Immature natural killer cell (primary cell): ENCODE data around the gene PINLYP. TPM values are rescaled to one million over a fixed set of nuclear protein-coding genes. Genes with fewer than 3 reads are reported as not detected.
A peak's percentile ranks its signal among the peaks of the same experiment; 100 is the strongest.
"Not testable (repeated sequence)": the region's sequence is repeated elsewhere in the genome, so short reads cannot be mapped to it uniquely, and the experiment has no call there.

Experiments
- DNase-seq, 3 donors: peaks; one replicate each; pipeline ENCODE4 v3.0.0; 2022; ENCODE audit warnings: mixed read lengths in 1 of 3
- H3K27ac Mint-ChIP-seq, 6 donors: one replicate each; pipeline ENCODE4 v1.8.0; 2020; ENCODE audit warnings: mixed read lengths in 6 of 6, mild to moderate bottlenecking in 5 of 6, inconsistent platforms in 4 of 6, moderate library complexity in 3 of 6
- H3K27me3 Mint-ChIP-seq, 3 donors: one replicate each; pipeline ENCODE4 v1.8.0; 2020 to 2021; ENCODE audit warnings: low read depth in 3 of 3, mild to moderate bottlenecking in 3 of 3, mixed read lengths in 3 of 3, moderate library complexity in 3 of 3, inconsistent platforms in 1 of 3
- H3K36me3 Mint-ChIP-seq, 3 donors: one replicate each; pipeline ENCODE4 v1.8.0; 2020; ENCODE audit warnings: mixed read lengths in 3 of 3, inconsistent platforms in 2 of 3, mild to moderate bottlenecking in 2 of 3
- H3K4me1 Mint-ChIP-seq, 2 donors: one replicate each; pipeline ENCODE4 v1.8.0; 2020; ENCODE audit warnings: inconsistent platforms in 2 of 2, mild to moderate bottlenecking in 2 of 2, mixed read lengths in 2 of 2, moderate library complexity in 1 of 2
- H3K4me3 Mint-ChIP-seq, 5 donors: one replicate each; pipeline ENCODE4 v1.8.0; 2020; ENCODE audit warnings: mild to moderate bottlenecking in 5 of 5, mixed read lengths in 5 of 5, inconsistent platforms in 3 of 5, moderate library complexity in 3 of 5
- H3K9me3 Mint-ChIP-seq, 6 donors: one replicate each; pipeline ENCODE4 v1.8.0; 2020; ENCODE audit warnings: mild to moderate bottlenecking in 6 of 6, mixed read lengths in 6 of 6, inconsistent platforms in 4 of 6, moderate library complexity in 3 of 6
- polyA plus RNA-seq, 3 donors: library from polyadenylated mRNA; unstranded; fragments of 300-500 nt; fragmentation: Illumina TruSeq; gene quantifications; one replicate each; pipeline ENCODE4 v1.2.3, GENCODE V29; 2021

The PINLYP gene
- polyA plus RNA-seq, 3 donors from 2014 or later = 0.61 to 3.9 TPM; not detected in 1

DNA sequence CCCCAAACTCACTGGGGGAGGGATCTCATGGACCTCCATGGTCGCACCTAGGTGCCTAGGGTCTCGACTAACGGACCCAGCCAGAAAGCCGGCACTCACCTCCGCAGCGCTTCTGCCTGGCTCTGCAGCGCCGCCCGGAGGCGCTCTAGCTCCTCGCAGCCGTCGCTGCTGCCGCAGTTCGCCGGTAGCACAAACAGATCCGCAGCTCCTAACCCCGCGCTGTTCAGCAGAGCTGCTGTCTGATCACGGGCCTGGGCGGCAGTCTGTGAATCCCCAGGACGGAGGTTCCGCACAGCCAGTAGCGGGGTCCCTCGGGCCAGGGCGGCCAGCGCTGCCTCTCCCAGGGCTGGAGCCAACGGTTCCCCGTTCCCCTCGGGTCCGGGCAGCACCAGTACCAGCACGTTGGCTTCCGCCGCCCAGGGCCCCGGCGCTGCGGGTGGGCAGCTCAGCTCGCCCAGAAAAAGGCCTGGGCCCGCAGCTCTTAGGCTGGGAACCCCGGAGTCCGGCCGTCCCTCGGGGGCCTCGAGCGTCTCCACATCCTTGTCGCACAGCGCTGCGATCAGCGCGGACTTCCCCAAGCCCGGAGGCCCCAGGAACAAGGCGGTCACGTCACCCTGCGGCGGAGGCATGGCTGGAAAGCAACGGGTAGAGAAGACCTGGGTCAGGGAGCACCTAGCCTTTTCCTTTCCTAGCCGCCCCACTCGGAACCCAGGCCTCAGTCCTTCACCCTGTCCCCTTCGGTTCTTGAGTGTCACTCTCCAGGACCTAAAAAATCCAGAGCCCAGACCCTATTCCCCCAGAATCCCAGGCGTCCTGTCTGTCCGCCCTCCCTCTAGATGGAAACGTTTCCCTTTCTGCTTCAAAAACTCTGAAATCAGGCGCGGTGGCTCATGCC, 19.4 kb downstream of the PINLYP start:
- Mint-ChIP-seq H3K4me1 (peaks cover 41 to 53% of the 10 kb centered on the region in 2 donors), H3K9me3 (no peaks in the 10 kb centered on the region), H3K36me3 (peaks cover 0 to 13% (median 0%) of the 10 kb centered on the region in 3 donors), H3K4me3 (peak overlapping the region; percentile 91 to 98 (median 97)), H3K27me3 (peaks cover 9 to 16% (median 13%) of the 10 kb centered on the region in 3 donors), H3K27ac (peak overlapping the region; percentile 99 to 100 (median 100))
- DNase-seq = peak; percentile 64 to 72 (median 72)

DNA sequence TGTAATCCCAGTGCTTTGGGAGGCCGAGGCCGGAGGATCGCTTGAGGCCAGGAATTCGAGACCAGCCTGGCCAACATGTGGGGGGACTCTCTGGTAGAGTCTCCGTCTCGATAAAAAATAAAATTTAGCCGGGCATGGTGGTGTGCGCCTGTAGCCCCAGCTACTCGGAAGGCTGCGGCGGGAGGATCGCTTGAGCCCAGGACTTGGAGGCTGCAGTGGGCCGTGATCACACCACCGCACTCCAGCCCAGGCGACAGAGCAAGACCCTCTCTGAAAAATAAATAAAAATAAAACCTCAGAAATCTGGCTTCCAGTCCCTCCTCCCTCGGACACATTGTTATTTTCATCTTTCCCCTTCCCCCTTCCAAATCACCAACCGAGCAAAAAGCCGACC, 20.0 kb downstream of the PINLYP start:
- Mint-ChIP-seq H3K27ac (peak overlapping the region; percentile 99 to 100 (median 100)), H3K36me3 (peaks cover 0 to 11% (median 0%) of the 10 kb centered on the region in 3 donors), H3K4me3 (peak overlapping the region; percentile 91 to 98 (median 97)), H3K4me1 (peaks cover 41 to 50% of the 10 kb centered on the region in 2 donors), H3K27me3 (peaks cover 9 to 16% (median 13%) of the 10 kb centered on the region in 3 donors), H3K9me3 (no peaks in the 10 kb centered on the region)
- no peak for DNase-seq

DNA sequence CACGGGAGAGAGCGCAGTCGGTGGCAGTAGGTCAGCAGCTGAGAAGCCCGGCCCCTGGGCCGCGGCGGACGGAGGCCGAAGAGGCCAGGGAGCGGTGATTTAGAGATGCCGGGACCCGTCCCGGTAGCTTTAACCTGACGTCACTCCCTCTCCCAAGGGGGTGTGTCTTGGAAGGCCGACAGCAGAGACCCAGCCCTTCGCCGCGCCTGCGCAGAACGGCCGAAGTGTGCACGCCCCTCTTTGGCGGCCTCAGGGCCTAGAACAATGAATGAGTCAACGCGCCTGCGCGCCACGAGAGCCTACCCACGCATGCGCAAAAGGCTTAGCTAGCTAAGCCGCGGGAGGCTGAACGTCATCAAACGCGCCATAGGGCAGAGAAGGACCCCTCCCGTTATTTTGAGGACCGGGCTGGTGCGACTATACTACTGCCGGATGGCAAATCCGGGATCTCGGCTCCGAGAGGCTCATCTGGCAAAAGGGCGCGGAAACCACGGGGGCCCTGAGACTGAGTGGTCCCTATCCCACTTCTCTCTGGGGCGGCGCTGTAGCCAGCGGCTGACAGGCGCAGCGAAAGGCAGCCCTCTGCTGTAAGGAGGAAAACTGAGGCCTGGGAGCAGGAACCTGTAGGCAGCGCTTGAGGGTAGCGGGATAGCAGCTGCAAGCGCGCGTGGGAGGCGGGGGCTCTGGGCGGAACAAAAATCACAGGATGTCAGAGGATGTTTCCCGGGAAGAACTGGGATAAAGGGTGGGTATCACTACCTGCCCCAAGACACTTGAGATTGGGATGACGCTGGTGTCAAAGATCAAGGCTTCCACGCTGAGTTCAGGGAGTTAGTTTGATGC, 20.6 kb downstream of the PINLYP start, which contains the start of the genes IRGQ and ZNF576:
IRGQ (minus strand) TSS at position 136 of the 843 bp plus-strand sequence. CDS start 796 bp downstream, outside the sequence.
ZNF576 (plus strand) TSS at position 597 of the 843 bp plus-strand sequence. CDS start 514 bp downstream, outside the sequence.
- Mint-ChIP-seq H3K9me3 (no peaks in the 10 kb centered on the region), H3K36me3 (peaks cover 0 to 8% (median 0%) of the 10 kb centered on the region in 3 donors), H3K4me1 (peaks cover 41 to 44% of the 10 kb centered on the region in 2 donors), H3K4me3 (peak within 1 kb of the TSS; percentile 91 to 98 (median 97)), H3K27ac (peak within 1 kb of the TSS; percentile 99 to 100 (median 100)), H3K27me3 (peaks cover 9 to 16% (median 13%) of the 10 kb centered on the region in 3 donors)
- peak; percentile 99 for DNase-seq

DNA sequence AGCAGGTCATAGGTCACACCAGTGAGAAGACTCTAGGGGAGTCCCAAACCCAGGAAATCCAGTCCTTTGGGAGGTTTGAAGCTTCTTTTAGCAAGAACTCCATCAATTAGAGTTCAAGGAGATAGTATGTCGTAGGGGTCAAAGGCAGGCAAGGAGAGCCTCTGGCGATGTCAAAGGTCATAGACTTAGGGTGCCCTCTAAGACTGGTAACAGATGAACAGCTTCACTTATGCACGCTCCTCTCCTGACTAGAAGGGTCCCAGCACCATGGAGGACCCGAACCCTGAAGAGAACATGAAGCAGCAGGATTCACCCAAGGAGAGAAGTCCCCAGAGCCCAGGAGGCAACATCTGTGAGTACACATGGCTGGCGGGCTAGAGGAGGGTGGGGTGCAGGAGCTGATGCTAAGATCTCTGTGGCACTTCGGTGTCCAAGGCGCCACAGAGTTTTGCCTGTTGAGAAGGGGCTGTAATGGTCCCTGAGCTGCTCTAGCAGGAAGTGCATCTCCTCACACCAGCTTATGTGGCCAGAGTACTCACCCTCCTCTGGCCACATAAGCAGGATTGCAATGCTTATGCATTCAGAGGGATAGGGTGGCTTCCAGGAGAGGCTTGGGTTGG, 21.4 kb downstream of the PINLYP start:
- DNase-seq = no peak
- H3K27me3 Mint-ChIP-seq = peaks cover 9 to 16% (median 13%) of the 10 kb centered on the region in 3 donors
- peak overlapping the region; percentile 99 to 100 (median 100) for H3K27ac Mint-ChIP-seq
- peaks cover 0 to 13% (median 3%) of the 10 kb centered on the region in 3 donors for H3K36me3 Mint-ChIP-seq
- peak overlapping the region; percentile 91 to 98 (median 97) for H3K4me3 Mint-ChIP-seq
- peaks cover 41 to 44% of the 10 kb centered on the region in 2 donors for H3K4me1 Mint-ChIP-seq
- H3K9me3 Mint-ChIP-seq = no peaks in the 10 kb centered on the region

DNA sequence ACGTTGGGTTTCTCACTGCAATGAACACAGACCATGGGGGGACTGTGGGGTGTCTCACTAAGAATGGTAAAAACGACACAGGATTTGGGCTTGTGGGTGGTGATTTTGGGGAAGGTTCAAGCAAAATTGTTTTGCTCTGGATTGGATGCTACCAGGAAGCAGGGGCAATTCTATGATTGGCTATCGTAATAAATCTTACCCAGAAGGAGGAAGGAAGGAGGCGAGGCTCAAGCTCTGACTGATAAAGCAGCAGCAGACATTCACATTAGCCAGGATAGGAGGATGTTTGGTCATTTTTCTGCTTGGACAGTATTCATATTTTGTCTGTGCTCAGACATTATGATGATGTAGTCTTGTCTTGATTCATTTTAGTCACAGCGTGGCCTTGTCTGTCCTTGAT, 22.3 kb downstream of the PINLYP start:
- peaks cover 0 to 13% (median 3%) of the 10 kb centered on the region in 3 donors for H3K36me3 Mint-ChIP-seq
- peaks cover 41 to 44% of the 10 kb centered on the region in 2 donors for H3K4me1 Mint-ChIP-seq
- peak overlapping the region; percentile 48 to 98 (median 93) for H3K4me3 Mint-ChIP-seq
- H3K9me3 Mint-ChIP-seq = no peaks in the 10 kb centered on the region
- DNase-seq = no peak
- peak overlapping the region; percentile 99 to 100 (median 100) for H3K27ac Mint-ChIP-seq
- peaks cover 9 to 16% (median 13%) of the 10 kb centered on the region in 3 donors for H3K27me3 Mint-ChIP-seq

DNA sequence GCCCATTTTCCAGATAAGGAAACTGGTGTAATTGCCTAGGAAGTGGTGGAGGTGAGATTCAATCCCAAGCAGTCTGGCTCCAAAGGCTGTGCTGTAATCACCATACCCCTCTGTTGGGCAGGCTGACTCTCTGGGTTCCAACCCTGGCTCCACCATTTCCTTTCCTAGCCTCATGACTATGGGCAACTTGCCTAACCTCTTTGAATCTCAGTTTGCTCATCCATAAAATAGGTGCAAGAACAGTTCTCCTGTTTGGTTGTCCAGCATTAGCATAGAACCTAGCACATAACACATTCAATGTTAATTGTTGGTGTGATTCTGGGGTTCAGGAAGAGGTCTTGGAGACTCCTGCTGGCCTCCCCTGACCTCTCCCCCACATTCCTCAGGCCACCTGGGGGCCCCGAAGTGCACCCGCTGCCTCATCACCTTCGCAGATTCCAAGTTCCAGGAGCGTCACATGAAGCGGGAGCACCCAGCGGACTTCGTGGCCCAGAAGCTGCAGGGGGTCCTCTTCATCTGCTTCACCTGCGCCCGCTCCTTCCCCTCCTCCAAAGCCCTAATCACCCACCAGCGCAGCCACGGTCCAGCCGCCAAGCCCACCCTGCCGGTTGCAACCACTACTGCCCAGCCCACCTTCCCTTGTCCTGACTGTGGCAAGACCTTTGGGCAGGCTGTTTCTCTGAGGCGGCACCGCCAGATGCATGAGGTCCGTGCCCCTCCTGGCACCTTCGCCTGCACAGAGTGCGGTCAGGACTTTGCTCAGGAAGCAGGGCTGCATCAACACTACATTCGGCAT, 23.0 kb downstream of the PINLYP start:
- peak overlapping the region in 3 of 6 donors; percentile 67 to 100 (median 99) for H3K27ac Mint-ChIP-seq
- peaks cover 39 to 40% of the 10 kb centered on the region in 2 donors for H3K4me1 Mint-ChIP-seq
- peaks cover 0 to 8% (median 3%) of the 10 kb centered on the region in 3 donors for H3K36me3 Mint-ChIP-seq
- no peak for DNase-seq
- peaks cover 9 to 16% (median 13%) of the 10 kb centered on the region in 3 donors for H3K27me3 Mint-ChIP-seq
- H3K9me3 Mint-ChIP-seq = no peaks in the 10 kb centered on the region
- no peak overlapping the region for H3K4me3 Mint-ChIP-seq

DNA sequence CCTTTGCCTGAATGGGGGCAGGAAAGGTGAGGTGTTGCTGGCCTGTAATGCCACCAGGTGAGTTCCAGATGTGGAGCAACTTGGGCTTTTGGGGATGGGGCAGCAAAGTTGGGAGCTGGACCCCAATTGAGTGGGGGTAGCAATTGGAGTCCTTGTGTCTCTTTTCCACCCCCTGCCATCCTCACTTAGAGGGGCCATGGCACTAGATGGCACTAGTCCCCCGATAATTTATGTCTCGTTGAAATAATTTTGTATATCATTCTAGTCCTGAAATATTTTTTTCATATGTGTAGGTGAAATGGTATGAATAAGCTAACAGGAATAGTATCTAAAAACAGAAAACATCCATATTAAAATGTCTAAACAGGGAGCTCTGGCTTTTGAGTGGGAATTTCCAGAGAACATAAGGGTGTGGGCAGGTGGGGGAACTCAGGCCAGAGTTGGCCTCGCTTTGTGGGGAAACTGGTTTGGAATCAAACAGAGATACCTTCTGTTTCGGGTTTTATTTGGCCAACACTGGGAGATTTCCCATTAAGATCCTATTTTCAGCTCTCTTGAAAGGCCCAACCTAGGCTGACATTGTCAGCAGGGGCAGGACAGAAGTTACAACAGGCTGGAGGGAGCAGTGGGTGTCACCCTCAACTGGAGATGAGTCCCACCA, 24.2 kb downstream of the PINLYP start:
- peak overlapping the region in 2 of 6 donors; percentile 3 to 40 for H3K27ac Mint-ChIP-seq
- H3K27me3 Mint-ChIP-seq = peaks cover 9 to 13% (median 11%) of the 10 kb centered on the region in 3 donors
- peaks cover 33 to 35% of the 10 kb centered on the region in 2 donors for H3K4me1 Mint-ChIP-seq
- no peak overlapping the region for H3K4me3 Mint-ChIP-seq
- H3K9me3 Mint-ChIP-seq = no peaks in the 10 kb centered on the region
- DNase-seq = no peak
- H3K36me3 Mint-ChIP-seq = peaks cover 0 to 6% (median 3%) of the 10 kb centered on the region in 3 donors

DNA sequence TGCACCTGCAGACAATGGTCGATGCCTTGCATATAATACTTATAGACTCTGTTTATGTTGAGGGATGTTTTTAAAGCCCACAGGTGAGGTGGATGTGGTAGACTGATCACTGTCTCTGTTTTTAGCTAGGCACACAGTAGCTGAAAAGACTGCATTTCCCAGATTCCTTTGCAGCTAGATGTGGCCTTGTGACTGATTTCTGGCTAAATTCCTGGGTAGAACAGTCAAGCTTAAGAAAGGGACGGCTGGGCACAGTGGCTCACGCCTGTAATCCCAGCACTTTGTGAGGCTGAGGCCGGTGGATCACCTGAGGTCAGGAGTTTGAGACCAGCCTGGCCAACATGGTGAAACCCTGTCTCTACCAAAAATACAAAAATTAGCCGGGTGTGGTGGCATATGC, 24.7 kb downstream of the PINLYP start:
- peaks cover 9 to 11% (median 9%) of the 10 kb centered on the region in 3 donors for H3K27me3 Mint-ChIP-seq
- H3K9me3 Mint-ChIP-seq, H3K36me3 Mint-ChIP-seq, DNase-seq, H3K4me3 Mint-ChIP-seq: not testable (repeated sequence)
- peaks cover 30 to 32% of the 10 kb centered on the region in 2 donors for H3K4me1 Mint-ChIP-seq
- peak overlapping the region in 1 of 6 donors; percentile 40 for H3K27ac Mint-ChIP-seq

DNA sequence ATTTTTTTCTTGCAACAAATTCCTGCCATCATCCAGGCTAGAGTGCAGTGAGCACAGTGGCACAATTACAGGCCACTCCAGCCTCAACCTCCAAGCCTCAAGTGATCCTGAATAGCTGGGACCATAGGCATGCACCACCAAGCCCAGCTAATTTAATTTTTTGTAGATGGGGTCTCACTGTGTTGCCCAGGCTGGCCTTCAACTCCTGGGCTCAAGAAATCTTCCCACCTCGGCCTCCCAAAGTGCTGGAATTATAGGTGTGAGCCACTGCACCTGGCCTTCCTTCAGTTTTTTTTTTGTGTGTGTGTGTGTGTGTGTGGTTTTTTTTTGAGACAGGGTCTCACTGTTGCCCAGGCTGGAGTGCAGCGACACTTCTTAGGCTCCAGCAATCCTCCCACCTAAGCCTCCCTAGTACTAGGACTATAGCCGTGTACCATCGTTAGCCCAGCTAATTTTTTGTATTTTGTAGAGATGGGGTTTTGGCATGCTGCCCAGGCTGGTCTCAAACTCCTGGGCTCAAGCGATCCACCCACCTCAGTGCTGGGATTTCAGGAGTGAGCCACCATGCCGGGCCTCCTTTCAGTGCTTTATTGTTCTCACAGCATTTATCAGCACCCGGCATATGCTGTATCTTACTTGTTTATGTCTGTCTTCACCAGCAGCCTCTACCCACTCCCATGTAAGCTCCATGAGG, 30.4 kb downstream of the PINLYP start:
- peaks cover 6% of the 10 kb centered on the region in 2 donors for H3K4me1 Mint-ChIP-seq
- H3K4me3 Mint-ChIP-seq = no peak overlapping the region
- H3K27me3 Mint-ChIP-seq = peaks cover 0 to 2% (median 1%) of the 10 kb centered on the region in 3 donors
- peaks cover 0 to 23% (median 7%) of the 10 kb centered on the region in 3 donors for H3K36me3 Mint-ChIP-seq
- H3K27ac Mint-ChIP-seq = peak overlapping the region in 2 of 6 donors; percentile 11 to 64
- H3K9me3 Mint-ChIP-seq = no peaks in the 10 kb centered on the region
- no peak for DNase-seq

DNA sequence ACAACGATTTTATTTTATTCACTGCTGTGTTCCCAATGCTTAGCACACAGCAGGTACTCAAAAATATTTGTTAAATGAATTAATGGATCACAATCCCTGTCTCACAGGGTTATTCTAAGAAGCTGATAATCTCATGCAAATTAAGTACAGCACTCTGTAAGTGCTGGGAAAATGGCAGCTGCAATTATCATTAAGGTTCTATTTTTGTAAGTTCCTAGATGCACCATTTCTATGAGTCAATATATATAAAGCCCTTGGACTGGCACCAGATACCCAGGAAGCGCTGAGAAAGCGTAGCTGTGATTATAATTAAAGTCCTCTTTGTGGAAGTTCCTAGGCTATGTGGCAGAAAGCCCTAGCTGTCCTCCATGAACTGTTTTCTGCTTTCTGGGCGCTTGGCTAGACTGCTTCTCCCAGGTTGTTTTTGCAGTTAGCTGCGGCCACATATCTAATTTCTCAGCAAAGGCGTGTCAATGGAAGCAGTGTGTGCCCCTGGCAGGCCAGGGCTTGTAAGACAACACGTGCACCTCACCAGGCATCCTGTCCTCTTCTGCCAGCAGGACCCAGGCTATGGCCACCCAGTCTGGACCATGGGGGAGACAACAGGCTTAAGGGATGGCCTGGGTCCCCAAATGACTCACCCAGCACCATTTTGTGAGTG, 31.1 kb downstream of the PINLYP start:
- Mint-ChIP-seq H3K4me3 (no peak overlapping the region), H3K27ac (peak overlapping the region in 4 of 6 donors; percentile 11 to 34 (median 32)), H3K4me1 (peaks cover 6% of the 10 kb centered on the region in 2 donors), H3K27me3 (peaks cover 0 to 2% (median 1%) of the 10 kb centered on the region in 3 donors), H3K36me3 (peaks cover 0 to 19% (median 5%) of the 10 kb centered on the region in 3 donors), H3K9me3 (no peaks in the 10 kb centered on the region)
- DNase-seq = no peak
